Measurements from ENCODE around the gene NOL7. TPM values are rescaled to one million over a fixed set of nuclear protein-coding genes. Genes with fewer than 3 reads are reported as not detected.
A peak's percentile ranks its signal among the peaks of the same experiment; 100 is the strongest.

The NOL7 gene
- total and polyA plus RNA-seq, 9 of the 15 experiments (the other 6 are each of a cell fraction or from before 2014, with no cell fraction given), result 19.4 to 235 (median 157) TPM

GRCh38 chr6:13624871-13625288 is 9.7 kb downstream of the NOL7 start (continued):
- TF ChIP-seq CTCFL (IDR thresholded peaks at IDR 0.05; ENCODE audit: borderline replicate concordance, insufficient read depth, low read depth, low read length, poor library complexity, severe bottlenecking) (peak; percentile 38), CTCF (IDR thresholded peaks at IDR 0.05 in 2 of 3, conservative IDR thresholded peaks at IDR 0.05 in 1 of 3; ENCODE audit: insufficient read depth in 2 of 3, low read depth in 1 of 3, low read length in 3 of 3) (peak; percentile 53 to 69 (median 67)), ZHX1 (conservative IDR thresholded peaks at IDR 0.05; ENCODE audit: low read length) (0 out of 2 replicates have a peak, but pooled peaks have one; percentile 58), EHMT2 (IDR thresholded peaks at IDR 0.05) (0 out of 2 replicates have a peak, but pooled peaks have one; percentile 15)
